Measurements from ENCODE around the gene SEPHS2.
A peak's percentile ranks its signal among the peaks of the same experiment; 100 is the strongest.
"Not testable (repeated sequence)": the region's sequence is repeated elsewhere in the genome, so short reads cannot be mapped to it uniquely, and the experiment has no call there.

The SEPHS2 gene, protein sequence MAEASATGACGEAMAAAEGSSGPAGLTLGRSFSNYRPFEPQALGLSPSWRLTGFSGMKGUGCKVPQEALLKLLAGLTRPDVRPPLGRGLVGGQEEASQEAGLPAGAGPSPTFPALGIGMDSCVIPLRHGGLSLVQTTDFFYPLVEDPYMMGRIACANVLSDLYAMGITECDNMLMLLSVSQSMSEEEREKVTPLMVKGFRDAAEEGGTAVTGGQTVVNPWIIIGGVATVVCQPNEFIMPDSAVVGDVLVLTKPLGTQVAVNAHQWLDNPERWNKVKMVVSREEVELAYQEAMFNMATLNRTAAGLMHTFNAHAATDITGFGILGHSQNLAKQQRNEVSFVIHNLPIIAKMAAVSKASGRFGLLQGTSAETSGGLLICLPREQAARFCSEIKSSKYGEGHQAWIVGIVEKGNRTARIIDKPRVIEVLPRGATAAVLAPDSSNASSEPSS

DNA sequence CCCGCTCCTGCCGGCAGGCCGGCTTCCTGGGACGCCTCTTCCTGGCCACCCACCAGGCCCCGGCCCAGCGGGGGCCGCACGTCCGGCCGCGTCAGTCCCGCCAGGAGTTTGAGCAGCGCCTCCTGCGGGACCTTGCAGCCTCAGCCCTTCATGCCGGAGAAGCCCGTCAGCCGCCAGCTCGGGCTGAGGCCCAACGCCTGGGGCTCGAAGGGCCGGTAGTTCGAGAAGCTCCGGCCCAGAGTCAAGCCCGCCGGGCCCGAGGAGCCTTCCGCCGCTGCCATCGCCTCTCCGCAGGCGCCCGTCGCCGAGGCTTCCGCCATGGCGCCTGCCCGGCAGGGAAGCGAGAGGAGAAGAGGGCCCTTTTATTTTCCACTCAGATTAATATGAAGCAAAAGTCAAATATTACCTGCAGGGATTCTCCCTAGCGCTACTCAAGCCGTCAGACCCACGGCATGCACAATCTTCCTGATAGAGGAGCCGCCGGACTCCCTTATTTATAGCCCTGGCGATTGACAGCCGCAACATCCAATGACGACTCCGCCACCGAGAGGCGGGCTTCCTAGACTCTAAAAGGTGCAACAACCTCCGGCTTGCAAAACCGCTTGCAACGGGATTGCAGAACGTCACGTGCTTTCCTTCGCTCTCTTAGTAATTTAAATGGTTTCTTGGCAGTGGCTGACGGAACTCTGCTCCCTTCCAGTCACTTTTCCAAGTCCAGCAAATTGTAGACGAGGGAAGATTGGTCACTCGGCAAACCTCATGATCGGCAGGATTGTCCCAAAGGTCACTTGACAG, at the start of gene SEPHS2:
Gene SEPHS2 (minus strand): TSS at position 467 of the 795 bp plus-strand sequence. CDS start 147 bp downstream, at position 320.
- peak; percentile 95 for DNase-seq

GRCh38 chr16:30494709-30495108, 49.0 kb upstream of the SEPHS2 start:
- no peak for DNase-seq

- DNase-seq: no peak
Observed at GRCh38 chr16:30493941-30494488, 48.3 kb upstream of the SEPHS2 start.

GRCh38 chr16:30491744-30492308, 46.2 kb upstream of the SEPHS2 start:
- DNase-seq: peak; percentile 65

- no peak for DNase-seq
Observed at GRCh38 chr16:30491229-30491628, 45.6 kb upstream of the SEPHS2 start.

DNA sequence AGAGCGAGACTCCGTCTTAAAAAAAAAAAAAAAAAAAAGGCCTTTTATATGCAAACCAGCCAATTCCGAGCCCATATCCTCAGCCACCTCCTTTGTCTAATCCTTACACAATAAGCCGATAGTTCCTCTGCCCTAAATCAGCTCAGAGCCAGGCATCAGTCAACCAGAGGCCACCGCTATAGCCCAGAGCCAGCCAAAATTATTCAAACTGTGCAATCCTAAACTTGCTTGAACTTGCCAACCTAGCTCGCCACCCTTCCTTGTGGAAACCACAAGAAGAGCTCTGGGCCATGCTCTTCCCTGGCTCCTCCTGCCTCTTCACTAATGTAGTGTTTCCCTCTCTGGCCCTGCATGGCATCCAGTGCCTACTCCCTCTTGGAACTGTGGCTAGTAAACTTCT, 44.5 kb upstream of the SEPHS2 start:
- no peak for DNase-seq

DNA sequence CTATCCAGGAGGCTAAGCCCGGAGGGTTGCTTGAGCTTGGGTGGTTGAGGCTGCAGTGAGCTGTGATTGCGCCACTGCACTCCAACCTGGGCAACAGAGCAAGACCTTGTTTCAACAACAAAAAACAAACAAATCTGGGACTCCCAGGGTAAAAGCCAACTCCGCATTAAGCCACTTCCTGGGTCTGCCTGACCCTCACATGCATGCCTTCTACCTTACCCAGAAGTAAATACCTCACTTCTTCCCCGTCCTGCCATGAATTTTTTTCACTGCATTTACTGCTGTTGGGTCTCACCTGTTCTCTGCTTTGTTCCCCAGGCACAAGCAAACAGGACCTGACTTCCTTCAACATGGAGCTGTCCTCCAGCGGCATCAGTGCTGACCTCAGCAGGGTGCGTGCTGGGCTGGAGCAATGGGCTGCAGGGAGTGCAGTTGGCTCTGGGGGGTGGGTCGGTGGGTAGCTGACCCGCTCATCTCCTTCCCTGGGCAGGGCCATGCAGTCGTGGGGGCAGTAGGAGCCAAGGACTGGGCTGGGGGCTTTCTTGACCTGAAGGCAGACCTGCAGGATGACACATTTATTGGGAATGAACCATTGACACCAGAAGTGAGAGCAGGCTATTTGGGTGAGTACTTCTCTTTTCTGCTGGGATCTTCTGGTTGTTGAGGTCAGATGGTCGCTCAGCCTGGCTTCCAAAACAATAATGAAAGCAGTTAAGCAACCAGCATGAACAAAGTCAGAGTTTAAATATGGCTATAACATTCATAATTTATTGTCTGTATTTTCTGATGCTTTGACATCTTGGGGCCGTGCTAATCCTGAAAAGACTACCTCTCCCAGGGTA, 43.3 kb upstream of the SEPHS2 start:
- no peak for DNase-seq

DNA sequence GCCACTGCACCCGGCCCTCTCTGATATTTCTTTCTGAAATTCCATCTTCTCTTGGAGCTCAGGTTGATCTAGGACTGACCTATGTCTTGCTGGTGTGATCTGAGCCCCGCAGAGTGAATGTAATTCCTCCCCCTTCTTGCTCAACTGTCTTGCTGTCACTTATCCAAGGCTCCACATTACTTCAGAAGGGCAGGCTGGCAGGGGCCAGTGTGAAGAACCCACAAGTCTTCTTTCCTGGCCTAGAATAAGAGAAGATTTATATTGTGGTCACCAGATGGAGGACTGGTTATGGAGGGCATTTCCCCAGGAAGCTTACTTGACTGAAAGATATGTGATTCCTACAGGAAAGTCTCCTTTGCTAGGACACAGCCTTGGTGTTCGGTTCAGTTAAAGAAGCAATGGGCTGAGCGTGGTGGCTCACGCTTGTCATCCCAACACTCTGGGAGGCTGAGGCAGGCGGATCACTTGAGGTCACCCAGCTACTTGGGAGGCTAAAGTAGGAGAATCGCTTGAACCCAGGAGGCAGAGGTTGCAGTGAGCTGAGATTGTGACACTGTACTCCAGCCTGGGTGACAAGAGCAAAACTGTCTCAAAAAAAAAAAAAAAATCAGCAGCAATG, 40.3 kb upstream of the SEPHS2 start:
- DNase-seq: no peak

- no peak for DNase-seq
Observed at GRCh38 chr16:30484887-30485286, 39.2 kb upstream of the SEPHS2 start.

DNA sequence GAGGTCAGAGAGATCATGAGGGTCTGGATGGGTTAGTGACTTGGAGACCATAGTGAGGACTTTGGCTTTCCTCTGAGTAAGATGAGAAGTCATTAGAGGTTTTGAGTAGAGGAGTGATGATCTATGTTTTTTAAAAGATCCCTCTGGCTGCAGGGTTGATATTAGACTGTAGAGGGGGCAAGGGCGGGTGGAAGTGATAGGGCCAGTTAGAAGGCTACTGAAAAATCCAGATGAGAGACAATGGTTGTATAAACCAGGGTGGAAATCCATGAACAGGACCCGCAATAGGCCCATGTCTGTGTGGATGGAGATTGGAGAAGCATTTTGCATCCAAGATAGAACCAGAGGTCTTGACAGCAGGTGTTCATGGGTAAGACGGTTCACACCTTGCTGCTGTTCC, 36.7 kb upstream of the SEPHS2 start:
- peak; percentile 31 for DNase-seq

GRCh38 chr16:30481381-30481780, 35.7 kb upstream of the SEPHS2 start:
- no peak for DNase-seq

DNA sequence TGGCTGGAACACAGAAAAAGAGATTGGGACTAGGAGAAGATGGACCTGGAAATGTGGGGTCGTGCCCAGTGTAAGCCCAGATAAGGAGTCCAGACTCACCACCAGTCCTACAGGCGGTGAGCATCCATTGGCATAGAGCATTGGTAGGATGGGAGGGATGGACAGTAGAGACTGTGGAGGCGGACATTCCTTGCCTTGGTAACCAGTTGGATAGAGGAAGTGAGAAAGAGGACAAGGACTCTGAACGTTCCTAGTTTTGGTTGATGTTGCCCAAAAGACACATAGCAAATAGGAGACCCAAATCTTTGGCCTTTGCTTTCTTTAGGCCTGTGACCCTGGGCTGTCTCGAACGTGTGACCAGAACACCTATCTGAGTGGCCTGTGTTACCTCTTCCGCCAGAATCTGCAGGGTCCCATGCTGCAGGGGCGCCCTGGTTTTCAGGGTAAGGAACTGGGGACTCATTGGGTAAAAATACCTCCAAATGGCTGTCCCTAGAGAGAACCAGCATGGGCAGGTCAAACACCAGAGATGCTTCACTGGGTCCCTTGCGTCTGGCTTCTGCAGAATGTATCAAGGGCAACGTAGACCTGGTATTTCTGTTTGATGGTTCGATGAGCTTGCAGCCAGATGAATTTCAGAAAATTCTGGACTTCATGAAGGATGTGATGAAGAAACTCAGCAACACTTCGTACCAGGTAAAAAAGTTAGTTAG, 33.2 kb upstream of the SEPHS2 start:
- DNase-seq: no peak

GRCh38 chr16:30477773-30478172, 32.1 kb upstream of the SEPHS2 start:
- not testable (repeated sequence) for DNase-seq

GRCh38 chr16:30476991-30477390, 31.3 kb upstream of the SEPHS2 start:
- no peak for DNase-seq

GRCh38 chr16:30474684-30475083, 29.0 kb upstream of the SEPHS2 start:
- no peak for DNase-seq

DNA sequence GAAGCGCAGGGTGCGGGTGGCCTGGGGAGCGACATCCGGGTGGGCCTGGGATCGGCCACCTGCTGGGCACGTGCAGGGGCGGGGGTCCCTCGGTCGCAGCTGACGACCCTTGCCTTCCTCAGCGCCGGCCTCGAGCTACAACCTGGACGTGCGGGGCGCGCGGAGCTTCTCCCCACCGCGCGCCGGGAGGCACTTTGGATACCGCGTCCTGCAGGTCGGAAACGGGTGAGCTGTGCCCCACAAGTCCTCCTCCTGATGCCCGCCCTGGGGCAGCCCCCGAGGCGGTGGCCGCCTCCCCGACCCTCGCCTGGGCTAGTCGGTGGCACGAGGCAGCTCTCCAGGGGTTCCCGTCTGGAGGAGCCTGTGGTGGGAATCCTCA, 28.4 kb upstream of the SEPHS2 start:
- no peak for DNase-seq

GRCh38 chr16:30473231-30474073, 27.8 kb upstream of the SEPHS2 start:
- peak; percentile 59 for DNase-seq

DNA sequence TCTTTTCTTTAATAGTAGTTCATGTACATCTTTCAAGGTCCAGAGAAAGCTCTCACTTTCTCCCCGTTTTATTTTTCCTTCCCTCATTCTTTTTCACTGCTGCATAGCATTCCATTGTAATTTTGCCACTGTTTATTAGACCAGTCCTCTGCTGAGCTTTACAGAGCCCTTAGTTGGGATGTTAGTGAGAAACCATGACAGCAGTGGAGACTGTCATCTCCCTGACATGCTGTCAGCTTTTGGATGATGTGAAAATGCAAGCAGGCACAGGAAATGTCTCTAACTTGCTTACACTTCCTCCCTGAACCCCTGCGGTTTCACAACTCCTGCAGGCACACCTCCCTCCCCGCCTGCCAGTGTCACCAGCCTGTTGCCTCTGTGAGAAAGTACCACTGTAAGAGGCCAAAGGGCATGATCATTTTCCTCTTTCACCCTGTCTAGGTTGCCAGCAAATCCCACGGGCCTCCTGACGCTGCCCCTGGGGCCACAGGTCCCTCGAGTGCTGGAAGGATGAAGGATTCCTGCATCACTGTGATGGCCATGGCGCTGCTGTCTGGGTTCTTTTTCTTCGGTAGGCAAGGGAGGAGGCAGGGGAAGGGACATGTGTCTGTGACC, 26.8 kb upstream of the SEPHS2 start, which contains the start of gene ITGAL:
Gene ITGAL (plus strand): TSS at position 415 of the 615 bp plus-strand sequence. CDS start 96 bp downstream, at position 511.
- DNase-seq: peak; percentile 90

DNA sequence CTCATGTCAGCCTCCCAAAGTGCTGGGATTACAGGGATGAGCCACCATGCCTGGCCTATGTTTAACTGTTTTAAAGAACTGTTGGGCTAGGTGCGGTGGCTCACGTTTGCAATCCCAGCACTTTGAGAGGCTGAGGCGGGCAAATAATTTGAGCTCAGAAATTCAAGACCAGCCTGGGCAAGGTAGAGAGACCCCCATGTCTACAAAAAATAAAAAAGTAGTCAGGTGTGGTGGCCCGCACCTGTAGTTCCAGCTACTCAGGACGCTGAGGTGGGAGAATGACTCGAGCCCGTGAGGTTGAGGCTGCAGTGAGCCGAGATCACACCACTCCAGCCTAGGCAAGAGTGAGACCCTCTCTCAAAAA, 24.9 kb upstream of the SEPHS2 start:
- no peak for DNase-seq

- DNase-seq: no peak
Observed at GRCh38 chr16:30470170-30470512, 24.5 kb upstream of the SEPHS2 start.

Data from CD4-positive, alpha-beta T cell treated with Interleukin-6 for 4 hours (primary cell).